Astrocyte of the spinal cord (primary cell): ENCODE results near the gene TRIM31.

Experiments used
- DNase-seq: peaks from one replicate; pipeline ENCODE4 v3.0.0; 2011; ENCODE audit warnings: low read depth, low spot score
- H3K4me3 ChIP-seq: 2 replicates; pipeline ENCODE4 v1.5.1; 2011; ENCODE audit warnings: low read depth, mild to moderate bottlenecking, low read length, moderate library complexity
- CTCF ChIP-seq: IDR thresholded peaks from 2 replicates; pipeline ENCODE4 v1.5.1; 2012; ENCODE audit warnings: low read depth, mild to moderate bottlenecking, low read length, inconsistent platforms
- in situ Hi-C: cut with HindIII; loops from 2 replicates; pipeline ENCODE4 v1.10.0; 2017; ENCODE audit warnings: low sequenced_read_pairs

The TRIM31 gene

GRCh38 chr6:30100585-30101443 is 12.1 kb downstream of the TRIM31 start:
- TF ChIP-seq CTCF = no peak
- DNase-seq = no peak
- in situ Hi-C loops = no loop called here
- no peak overlapping the region for H3K4me3 ChIP-seq

GRCh38 chr6:30100154-30100553 is 12.7 kb downstream of the TRIM31 start:
- H3K4me3 ChIP-seq = no peak overlapping the region
- DNase-seq = no peak
- TF ChIP-seq CTCF = no peak
- in situ Hi-C loops = no loop called here

- DNase-seq = no peak
These were observed 14.8 kb downstream of the TRIM31 start for GRCh38 chr6:30097902-30098768.

GRCh38 chr6:30096829-30097228 is 16.1 kb downstream of the TRIM31 start:
- TF ChIP-seq CTCF = no peak
- DNase-seq = no peak
- in situ Hi-C loops = no loop called here
- no peak overlapping the region for H3K4me3 ChIP-seq

More at GRCh38 chr6:30097902-30098768, 14.8 kb downstream of the TRIM31 start:
- no peak overlapping the region for H3K4me3 ChIP-seq
- in situ Hi-C loops = no loop called here
- no peak for TF ChIP-seq CTCF

GRCh38 chr6:30093951-30094661 is 18.8 kb downstream of the TRIM31 start:
- DNase-seq = no peak
- TF ChIP-seq CTCF = no peak
- in situ Hi-C loops = no loop called here
- H3K4me3 ChIP-seq = no peak overlapping the region

GRCh38 chr6:30092852-30093543 is 19.9 kb downstream of the TRIM31 start:
- no peak overlapping the region for H3K4me3 ChIP-seq
- no peak for TF ChIP-seq CTCF
- in situ Hi-C loops = no loop called here
- DNase-seq = no peak
